ENCODE results near the gene FCER1G. TPM values are rescaled to one million over a fixed set of nuclear protein-coding genes. Genes with fewer than 3 reads are reported as not detected.

Gene FCER1G
- total RNA-seq, 1 experiment from 2014 or later = not detected

GRCh38 chr1:161220002-161220401 is 4.9 kb downstream of the FCER1G start:
- no peaks in the 10 kb centered on the region for H4K20me1 ChIP-seq (ENCODE audit: low read length)
- H3K27me3 ChIP-seq (ENCODE audit: low read length) = no peaks in the 10 kb centered on the region
- ChIA-PET POLR2A (ENCODE audit: unreplicated experiment) (no interaction called here), CTCF (interaction anchor here (0.7 kb wide), 1 partner anchor 23 kb away, joined by 3 read pairs; no protein-coding TSS in a partner anchor)
- intact Hi-C loops (cut with micrococcal nuclease) = no loop called here
- no peaks in the 10 kb centered on the region for H3F3A ChIP-seq (ENCODE audit: low read length, unreplicated experiment)
- H2AFZ ChIP-seq (ENCODE audit: low read length) = no peak overlapping the region
- ATAC-seq (no peak), DNase-seq (no peak)
- peaks cover 3% of the 10 kb centered on the region; the same call in 1 of the 2 replicates for H3K4me1 ChIP-seq (ENCODE audit: insufficient read depth, low read length)
- H3K36me3 ChIP-seq (ENCODE audit: low read depth, low read length) = peaks cover 3% of the 10 kb centered on the region; the same call in 1 of the 2 replicates
- H3K9me2 ChIP-seq (replicated peaks; ENCODE audit: low read length) = no peaks in the 10 kb centered on the region
- BruUV-seq (replicated peaks) = no TSS peak
- H3K79me2 ChIP-seq (ENCODE audit: low read length) = no peaks in the 10 kb centered on the region
- TF ChIP-seq, protein P1, sequence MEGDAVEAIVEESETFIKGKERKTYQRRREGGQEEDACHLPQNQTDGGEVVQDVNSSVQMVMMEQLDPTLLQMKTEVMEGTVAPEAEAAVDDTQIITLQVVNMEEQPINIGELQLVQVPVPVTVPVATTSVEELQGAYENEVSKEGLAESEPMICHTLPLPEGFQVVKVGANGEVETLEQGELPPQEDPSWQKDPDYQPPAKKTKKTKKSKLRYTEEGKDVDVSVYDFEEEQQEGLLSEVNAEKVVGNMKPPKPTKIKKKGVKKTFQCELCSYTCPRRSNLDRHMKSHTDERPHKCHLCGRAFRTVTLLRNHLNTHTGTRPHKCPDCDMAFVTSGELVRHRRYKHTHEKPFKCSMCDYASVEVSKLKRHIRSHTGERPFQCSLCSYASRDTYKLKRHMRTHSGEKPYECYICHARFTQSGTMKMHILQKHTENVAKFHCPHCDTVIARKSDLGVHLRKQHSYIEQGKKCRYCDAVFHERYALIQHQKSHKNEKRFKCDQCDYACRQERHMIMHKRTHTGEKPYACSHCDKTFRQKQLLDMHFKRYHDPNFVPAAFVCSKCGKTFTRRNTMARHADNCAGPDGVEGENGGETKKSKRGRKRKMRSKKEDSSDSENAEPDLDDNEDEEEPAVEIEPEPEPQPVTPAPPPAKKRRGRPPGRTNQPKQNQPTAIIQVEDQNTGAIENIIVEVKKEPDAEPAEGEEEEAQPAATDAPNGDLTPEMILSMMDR (conservative IDR thresholded peaks at IDR 0.05; ENCODE audit: low read depth, low read length) = no peak
- TF ChIP-seq EZH2phosphoT487 (IDR thresholded peaks at IDR 0.05; ENCODE audit: borderline replicate concordance, low read length) (no peak), EZH2 (IDR thresholded peaks at IDR 0.05; ENCODE audit: low read length, unreplicated experiment) (no peak)
- H3K9ac ChIP-seq (ENCODE audit: low read length) = no peak overlapping the region
- H3K4me2 ChIP-seq (ENCODE audit: low read length) = no peak overlapping the region
- no peak overlapping the region for H3K4me3 ChIP-seq (ENCODE audit: low read length)
- no peaks in the 10 kb centered on the region for H3K9me3 ChIP-seq (ENCODE audit: low read length)
- no peak overlapping the region for H3K27ac ChIP-seq (ENCODE audit: low read length)

DNA sequence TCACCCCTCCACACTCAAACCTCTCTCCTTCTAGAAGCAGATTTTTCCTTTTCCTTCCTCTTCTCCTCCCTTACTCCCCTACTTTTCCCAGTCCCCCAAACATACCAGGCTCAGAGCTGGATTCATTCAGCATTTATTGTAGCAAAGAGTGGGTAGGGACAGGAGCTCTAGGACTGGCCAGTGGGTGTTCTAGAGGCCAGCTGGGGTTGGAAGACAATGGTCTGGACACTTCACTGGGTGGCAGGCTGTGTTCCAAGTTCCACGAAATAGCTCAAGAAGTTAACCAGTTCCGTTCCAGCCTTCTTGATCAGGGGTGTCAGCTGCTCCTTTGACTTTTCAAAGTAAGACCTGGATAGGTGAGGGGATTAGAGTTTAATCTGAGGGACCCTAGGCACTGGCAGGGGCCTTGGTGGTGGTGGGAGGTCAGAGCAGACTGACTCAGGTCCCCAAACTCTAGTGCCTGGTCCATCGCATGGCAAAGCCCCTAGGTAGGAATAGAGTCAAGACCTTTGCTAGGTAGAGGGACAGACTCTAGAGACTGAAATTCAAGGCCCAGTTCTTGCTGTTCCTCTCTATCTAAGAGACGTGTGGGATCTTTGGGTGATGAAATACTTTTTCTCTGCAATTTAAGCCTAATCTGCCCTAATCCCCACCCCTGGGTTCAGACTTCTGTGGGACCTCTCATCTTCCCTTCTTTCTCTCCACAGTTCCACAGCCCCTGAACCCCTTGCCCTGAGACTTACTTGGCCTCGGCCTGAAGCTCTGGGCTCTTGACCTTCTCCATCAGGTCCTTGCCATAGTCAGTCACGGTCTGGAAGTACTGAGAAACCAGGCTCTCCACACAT is 7.3 kb downstream of the FCER1G start:
- Histone ChIP-seq H3K36me3 (ENCODE audit: low read depth, low read length) (no peaks in the 10 kb centered on the region), H3K79me2 (ENCODE audit: low read length) (peaks cover 12% of the 10 kb centered on the region), H3F3A (ENCODE audit: low read length, unreplicated experiment) (no peaks in the 10 kb centered on the region), H3K9me3 (ENCODE audit: low read length) (no peaks in the 10 kb centered on the region), H4K20me1 (ENCODE audit: low read length) (no peaks in the 10 kb centered on the region), H3K9me2 (replicated peaks; ENCODE audit: low read length) (no peaks in the 10 kb centered on the region), H3K4me2 (ENCODE audit: low read length) (no peak overlapping the region), H2AFZ (ENCODE audit: low read length) (no peak overlapping the region), H3K27me3 (ENCODE audit: low read length) (no peaks in the 10 kb centered on the region), H3K4me3 (ENCODE audit: low read length) (no peak overlapping the region), H3K27ac (ENCODE audit: low read length) (no peak overlapping the region), H3K9ac (ENCODE audit: low read length) (no peak overlapping the region), H3K4me1 (ENCODE audit: insufficient read depth, low read length) (peaks cover 18% of the 10 kb centered on the region)
- DNase-seq (no peak), ATAC-seq (no peak)
- ChIA-PET POLR2A (ENCODE audit: unreplicated experiment) (no interaction called here), CTCF (no interaction called here)
- intact Hi-C loops (cut with micrococcal nuclease) = no loop called here
- BruUV-seq (replicated peaks) = no TSS peak
- no peak for TF ChIP-seq EZH2phosphoT487 (IDR thresholded peaks at IDR 0.05; ENCODE audit: borderline replicate concordance, low read length)
- TF ChIP-seq, protein P1 (conservative IDR thresholded peaks at IDR 0.05; ENCODE audit: low read depth, low read length) = no peak
- TF ChIP-seq EZH2 (IDR thresholded peaks at IDR 0.05; ENCODE audit: low read length, unreplicated experiment) = no peak
